ENCODE results near the gene TBC1D1. TPM values are rescaled to one million over a fixed set of nuclear protein-coding genes. Genes with fewer than 3 reads are reported as not detected.

The TBC1D1 gene
- total RNA-seq, 2 experiments from 2014 or later = 40.7 to 46.5 TPM

- Histone ChIP-seq H3K4me1 (ENCODE audit: insufficient read depth, low read length) (no peaks in the 10 kb centered on the region), H3K36me3 (ENCODE audit: insufficient read depth, low read length) (peaks cover 28% of the 10 kb centered on the region), H3K27me3 (ENCODE audit: control insufficient read depth in 1 of 2, insufficient read depth in 2 of 2, low read length in 2 of 2) (no peaks in the 10 kb centered on the region), H3K27ac (ENCODE audit: low read depth in 1 of 2, low read length in 2 of 2) (no peak overlapping the region), H3K4me3 (ENCODE audit: low read length) (no peak overlapping the region), H3K9me3 (ENCODE audit: control insufficient read depth in 1 of 2, insufficient read depth in 1 of 2, low read length in 2 of 2) (no peaks in the 10 kb centered on the region)
- no peaks in the 10 kb centered on the region for H3K27me3 Mint-ChIP-seq
- no peak for TF ChIP-seq CTCF (IDR thresholded peaks at IDR 0.05)
- CTCF ChIA-PET = no interaction called here
- POLR2A ChIA-PET = no interaction called here
- ATAC-seq (ENCODE audit: poor library complexity) (no peak), DNase-seq (peak in 1 of 14 experiments; percentile 17)
- H3K4me3 Mint-ChIP-seq = no peak overlapping the region
- H3K36me3 Mint-ChIP-seq (ENCODE audit: low read depth) = peaks cover 56% of the 10 kb centered on the region
- no peak overlapping the region for H3K27ac Mint-ChIP-seq
- no peaks in the 10 kb centered on the region for H3K4me1 Mint-ChIP-seq (ENCODE audit: low read depth)
- no peaks in the 10 kb centered on the region for H3K9me3 Mint-ChIP-seq
- intact Hi-C loops (cut with DNase I, micrococcal nuclease) = no loop called here
These were observed 26.1 kb upstream of the TBC1D1 start for GRCh38 chr4:37864786-37865185.

DNA sequence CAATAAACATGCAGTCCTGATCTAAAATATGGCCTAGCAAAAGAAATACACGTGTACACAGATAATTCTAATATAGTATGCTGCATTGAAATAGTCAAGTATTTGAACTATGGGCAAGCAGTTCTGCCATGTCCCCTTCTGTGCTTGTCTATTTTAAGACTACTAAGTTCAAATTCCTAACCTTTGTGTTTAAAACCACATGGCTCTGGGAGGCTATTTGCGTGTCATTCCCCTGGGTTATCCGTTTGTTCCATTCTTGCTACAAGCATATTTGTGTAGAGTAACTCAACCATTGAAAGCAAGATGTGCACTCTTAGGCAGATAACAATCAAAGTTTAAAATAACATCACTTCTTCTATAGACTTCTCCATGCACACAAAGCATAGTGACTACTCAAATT lies 25.4 kb upstream of the TBC1D1 start:
- no peak for ATAC-seq (ENCODE audit: poor library complexity)
- ChIA-PET POLR2A (no interaction called here), CTCF (no interaction called here)
- Mint-ChIP-seq H3K4me3 (no peak overlapping the region), H3K4me1 (ENCODE audit: low read depth) (no peaks in the 10 kb centered on the region), H3K27ac (no peak overlapping the region), H3K9me3 (no peaks in the 10 kb centered on the region), H3K27me3 (no peaks in the 10 kb centered on the region), H3K36me3 (ENCODE audit: low read depth) (peaks cover 52% of the 10 kb centered on the region)
- Histone ChIP-seq H3K4me3 (ENCODE audit: low read length) (no peak overlapping the region), H3K36me3 (ENCODE audit: insufficient read depth, low read length) (peaks cover 27% of the 10 kb centered on the region), H3K27me3 (ENCODE audit: control insufficient read depth in 1 of 2, insufficient read depth in 2 of 2, low read length in 2 of 2) (no peaks in the 10 kb centered on the region), H3K4me1 (ENCODE audit: insufficient read depth, low read length) (no peaks in the 10 kb centered on the region), H3K27ac (ENCODE audit: low read depth in 1 of 2, low read length in 2 of 2) (no peak overlapping the region), H3K9me3 (ENCODE audit: control insufficient read depth in 1 of 2, insufficient read depth in 1 of 2, low read length in 2 of 2) (no peaks in the 10 kb centered on the region)
- no peak for DNase-seq
- intact Hi-C loops (cut with DNase I, micrococcal nuclease) = no loop called here
- no peak for TF ChIP-seq CTCF (IDR thresholded peaks at IDR 0.05)

GRCh38 chr4:37867102-37867501 lies 23.8 kb upstream of the TBC1D1 start:
- no peaks in the 10 kb centered on the region for H3K9me3 Mint-ChIP-seq
- ChIA-PET POLR2A (interaction anchor here (0.6 kb wide), 1 partner anchor 240 kb away, joined by 3 read pairs; no protein-coding TSS in a partner anchor), CTCF (no interaction called here)
- H3K27ac Mint-ChIP-seq = no peak overlapping the region
- H3K36me3 ChIP-seq (ENCODE audit: insufficient read depth, low read length) = peaks cover 12% of the 10 kb centered on the region
- TF ChIP-seq CTCF (IDR thresholded peaks at IDR 0.05) = no peak
- H3K27me3 ChIP-seq (ENCODE audit: control insufficient read depth in 1 of 2, insufficient read depth in 2 of 2, low read length in 2 of 2) = no peaks in the 10 kb centered on the region
- no peak overlapping the region for H3K27ac ChIP-seq (ENCODE audit: low read depth in 1 of 2, low read length in 2 of 2)
- DNase-seq (no peak), ATAC-seq (ENCODE audit: poor library complexity) (no peak)
- H3K4me3 Mint-ChIP-seq = no peak overlapping the region
- H3K27me3 Mint-ChIP-seq = no peaks in the 10 kb centered on the region
- peaks cover 36% of the 10 kb centered on the region for H3K36me3 Mint-ChIP-seq (ENCODE audit: low read depth)
- H3K9me3 ChIP-seq (ENCODE audit: control insufficient read depth in 1 of 2, insufficient read depth in 1 of 2, low read length in 2 of 2) = no peaks in the 10 kb centered on the region
- H3K4me1 Mint-ChIP-seq (ENCODE audit: low read depth) = peaks cover 8% of the 10 kb centered on the region
- intact Hi-C loops (cut with DNase I, micrococcal nuclease) = no loop called here
- no peak overlapping the region for H3K4me3 ChIP-seq (ENCODE audit: low read length)
- no peaks in the 10 kb centered on the region for H3K4me1 ChIP-seq (ENCODE audit: insufficient read depth, low read length)

All from CD4-positive, alpha-beta T cell (primary cell).